Measurements from ENCODE around the gene ATP10B. TPM values are rescaled to one million over a fixed set of nuclear protein-coding genes. Genes with fewer than 3 reads are reported as not detected.
A peak's percentile ranks its signal among the peaks of the same experiment; 100 is the strongest.

The ATP10B gene
- total RNA-seq, 1 donor from 2014 or later: 1.3 TPM

- TF ChIP-seq, protein P1, sequence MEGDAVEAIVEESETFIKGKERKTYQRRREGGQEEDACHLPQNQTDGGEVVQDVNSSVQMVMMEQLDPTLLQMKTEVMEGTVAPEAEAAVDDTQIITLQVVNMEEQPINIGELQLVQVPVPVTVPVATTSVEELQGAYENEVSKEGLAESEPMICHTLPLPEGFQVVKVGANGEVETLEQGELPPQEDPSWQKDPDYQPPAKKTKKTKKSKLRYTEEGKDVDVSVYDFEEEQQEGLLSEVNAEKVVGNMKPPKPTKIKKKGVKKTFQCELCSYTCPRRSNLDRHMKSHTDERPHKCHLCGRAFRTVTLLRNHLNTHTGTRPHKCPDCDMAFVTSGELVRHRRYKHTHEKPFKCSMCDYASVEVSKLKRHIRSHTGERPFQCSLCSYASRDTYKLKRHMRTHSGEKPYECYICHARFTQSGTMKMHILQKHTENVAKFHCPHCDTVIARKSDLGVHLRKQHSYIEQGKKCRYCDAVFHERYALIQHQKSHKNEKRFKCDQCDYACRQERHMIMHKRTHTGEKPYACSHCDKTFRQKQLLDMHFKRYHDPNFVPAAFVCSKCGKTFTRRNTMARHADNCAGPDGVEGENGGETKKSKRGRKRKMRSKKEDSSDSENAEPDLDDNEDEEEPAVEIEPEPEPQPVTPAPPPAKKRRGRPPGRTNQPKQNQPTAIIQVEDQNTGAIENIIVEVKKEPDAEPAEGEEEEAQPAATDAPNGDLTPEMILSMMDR (IDR thresholded peaks at IDR 0.05; ENCODE audit: insufficient read depth, low read length, severe bottlenecking): no peak
- no peak overlapping the region for H3K4me3 ChIP-seq (ENCODE audit: low read depth, low read length)
- FAIRE-seq (no peak), DNase-seq (ENCODE audit: low read depth) (peak; percentile 28)
- H3K36me3 ChIP-seq (ENCODE audit: control insufficient read depth, insufficient read depth, low read length): no peaks in the 10 kb centered on the region
- H3K27me3 ChIP-seq (ENCODE audit: control insufficient read depth, insufficient read depth, low read length): no peaks in the 10 kb centered on the region
These were observed 295.9 kb downstream of the ATP10B start for GRCh38 chr5:160555971-160556631.

DNA sequence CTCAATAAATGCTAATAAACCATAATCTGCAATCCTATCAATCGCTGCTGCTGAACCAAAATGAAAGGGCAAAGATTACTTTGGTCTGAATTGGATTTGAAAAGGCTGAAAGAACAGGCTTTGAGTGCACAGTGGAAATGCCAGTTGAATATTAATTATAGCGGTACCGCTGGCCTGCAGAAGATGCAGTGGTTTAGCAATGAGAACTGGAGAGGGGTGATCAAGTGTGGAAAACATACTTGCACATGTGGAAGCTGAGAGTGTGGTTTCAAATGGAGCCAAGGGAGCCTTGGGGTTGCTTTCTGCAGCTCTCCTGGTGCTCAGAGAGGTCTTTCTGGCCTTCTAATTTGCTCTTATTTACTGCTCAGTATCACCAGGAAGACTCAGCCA lies 296.4 kb downstream of the ATP10B start:
- no peak for FAIRE-seq
- DNase-seq (ENCODE audit: low read depth): no peak
- H3K27me3 ChIP-seq (ENCODE audit: control insufficient read depth, insufficient read depth, low read length): no peaks in the 10 kb centered on the region
- H3K4me3 ChIP-seq (ENCODE audit: low read depth, low read length): no peak overlapping the region
- no peaks in the 10 kb centered on the region for H3K36me3 ChIP-seq (ENCODE audit: control insufficient read depth, insufficient read depth, low read length)
- TF ChIP-seq, protein P1 (IDR thresholded peaks at IDR 0.05; ENCODE audit: insufficient read depth, low read length, severe bottlenecking): no peak

DNA sequence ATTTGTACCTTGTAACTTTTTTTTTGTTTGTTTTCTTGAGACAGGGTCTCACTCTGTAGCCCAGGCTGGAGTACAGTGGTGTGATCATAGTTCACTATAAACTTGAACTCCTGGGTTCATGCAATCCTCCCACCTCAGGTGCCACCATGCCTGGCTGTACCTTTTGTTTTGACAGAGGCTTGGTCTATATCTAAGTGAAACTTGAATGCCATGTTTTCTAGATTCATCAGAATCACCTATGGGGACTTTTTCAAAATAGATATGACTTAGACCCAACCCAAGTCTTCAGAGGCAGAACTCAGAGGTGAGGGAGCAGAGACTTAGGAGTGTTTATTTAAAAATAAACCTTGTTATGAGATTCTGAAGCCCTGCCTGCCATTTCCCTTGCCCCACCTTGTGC lies 301.9 kb downstream of the ATP10B start:
- TF ChIP-seq, protein P1 (IDR thresholded peaks at IDR 0.05; ENCODE audit: insufficient read depth, low read length, severe bottlenecking): no peak
- H3K36me3 ChIP-seq (ENCODE audit: control insufficient read depth, insufficient read depth, low read length): no peaks in the 10 kb centered on the region
- DNase-seq (ENCODE audit: low read depth) (no peak), FAIRE-seq (no peak)
- no peak overlapping the region for H3K4me3 ChIP-seq (ENCODE audit: low read depth, low read length)
- no peaks in the 10 kb centered on the region for H3K27me3 ChIP-seq (ENCODE audit: control insufficient read depth, insufficient read depth, low read length)

- H3K36me3 ChIP-seq (ENCODE audit: control insufficient read depth, insufficient read depth, low read length): no peaks in the 10 kb centered on the region
- FAIRE-seq (no peak), DNase-seq (ENCODE audit: low read depth) (peak; percentile 77)
- H3K4me3 ChIP-seq (ENCODE audit: low read depth, low read length): no peak overlapping the region
- H3K27me3 ChIP-seq (ENCODE audit: control insufficient read depth, insufficient read depth, low read length): no peaks in the 10 kb centered on the region
- TF ChIP-seq, protein P1 (IDR thresholded peaks at IDR 0.05; ENCODE audit: insufficient read depth, low read length, severe bottlenecking): no peak
These were observed 302.9 kb downstream of the ATP10B start for GRCh38 chr5:160548949-160549645.

- FAIRE-seq (no peak), DNase-seq (ENCODE audit: low read depth) (peak; percentile 58)
- TF ChIP-seq, protein P1 (IDR thresholded peaks at IDR 0.05; ENCODE audit: insufficient read depth, low read length, severe bottlenecking): no peak
- Histone ChIP-seq H3K27me3 (ENCODE audit: control insufficient read depth, insufficient read depth, low read length) (no peaks in the 10 kb centered on the region), H3K4me3 (ENCODE audit: low read depth, low read length) (no peak overlapping the region), H3K36me3 (ENCODE audit: control insufficient read depth, insufficient read depth, low read length) (no peaks in the 10 kb centered on the region)
These were observed 304.1 kb downstream of the ATP10B start for GRCh38 chr5:160547872-160548271.
